Bone marrow (tissue), 2 donors: ENCODE results near the gene DNAJB1.
"Not testable (repeated sequence)": the region's sequence is repeated elsewhere in the genome, so short reads cannot be mapped to it uniquely, and the experiment has no call there.

ENCODE experiments used
- DNase-seq, 2 donors: peaks; one replicate each; lab custom pipeline; 2025; lab: John Stamatoyannopoulos, UW

Gene DNAJB1

GRCh38 chr19:14519860-14520407, 1.7 kb upstream of the DNAJB1 start:
- peak in 1 of 2 donors; percentile 44 for DNase-seq

DNA sequence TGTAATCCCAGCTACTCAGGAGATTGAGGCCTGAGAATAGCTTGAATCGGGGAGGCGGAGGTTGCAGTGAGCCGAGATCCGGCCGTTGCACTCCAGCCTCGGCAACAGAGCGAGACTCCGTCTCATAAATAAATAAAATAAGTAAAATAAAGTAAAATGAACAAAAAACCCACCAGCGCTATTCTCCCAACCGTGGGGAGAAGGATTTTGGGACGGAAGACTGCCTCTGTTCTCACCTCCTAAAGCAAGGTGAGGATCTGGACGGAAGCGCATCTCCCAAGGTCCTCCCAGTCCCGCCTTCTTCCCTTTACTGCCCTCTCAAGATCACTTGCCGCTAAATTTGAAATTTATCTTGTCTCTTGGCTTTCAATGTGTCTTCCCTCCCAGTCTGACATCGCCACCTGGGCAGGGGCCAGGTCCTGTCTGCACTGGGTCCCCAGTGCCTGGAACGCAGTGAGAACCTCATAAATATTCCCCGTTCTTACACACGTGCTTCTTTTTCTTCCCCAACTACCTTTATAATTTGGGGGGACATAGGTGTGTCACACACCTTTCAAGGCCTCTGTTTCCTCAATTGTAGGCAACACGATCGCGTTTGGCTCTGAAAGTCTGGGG, 1.2 kb upstream of the DNAJB1 start:
- DNase-seq = no peak

DNA sequence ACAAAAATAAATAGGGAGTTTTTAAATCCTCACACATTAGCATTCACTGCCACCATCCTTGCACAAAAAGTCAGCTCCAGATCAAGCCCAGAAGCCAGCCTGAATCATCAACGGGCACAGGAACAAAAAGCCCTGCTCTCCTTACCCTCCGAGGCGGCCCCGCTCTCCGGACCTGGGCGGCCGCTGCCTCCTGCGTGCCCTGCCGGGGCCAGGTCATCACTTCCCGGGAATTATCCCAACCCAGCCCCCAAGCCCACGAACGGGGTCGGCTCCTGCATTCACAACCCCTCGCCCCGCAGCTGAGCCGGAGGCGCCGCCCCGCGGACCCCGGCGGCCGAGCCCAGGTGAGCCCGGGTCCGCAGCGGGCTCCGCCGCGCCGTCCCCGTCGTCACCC, 754 bp downstream of the DNAJB1 start:
- DNase-seq = no peak

DNA sequence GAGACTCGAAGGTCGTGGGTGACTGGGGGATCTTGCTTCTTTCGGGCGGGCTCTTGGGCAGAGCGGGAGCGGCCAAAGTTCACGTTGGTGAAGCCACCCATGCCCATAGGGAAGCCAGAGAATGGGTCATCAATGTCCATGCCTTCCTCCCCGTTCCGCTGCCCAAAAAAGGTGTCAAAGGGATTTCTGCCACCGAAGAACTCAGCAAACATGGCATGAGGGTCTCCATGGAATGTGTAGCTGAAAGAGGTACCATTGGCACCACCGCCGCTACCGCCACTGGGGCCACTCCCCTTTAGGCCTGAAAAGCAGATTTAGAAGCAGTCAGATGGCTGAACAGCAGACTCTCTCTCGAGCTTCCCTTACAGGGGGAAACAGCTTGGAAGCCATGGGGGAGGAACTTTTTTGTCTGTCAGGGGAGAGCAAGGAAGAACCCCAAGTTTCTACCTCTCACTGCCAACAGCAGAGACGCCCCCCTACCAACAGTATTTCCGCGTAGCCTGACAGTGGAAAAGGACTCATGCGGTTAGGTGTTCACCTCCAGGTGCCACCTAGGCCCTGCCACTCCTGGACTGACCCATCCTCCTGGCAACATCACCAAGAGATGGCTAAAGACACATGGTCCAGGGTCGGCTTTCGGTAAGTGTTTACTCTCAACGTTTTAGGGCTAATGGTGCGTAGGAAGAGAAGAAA, 1.3 kb downstream of the DNAJB1 start:
- DNase-seq = no peak

- DNase-seq = no peak
Observed at GRCh38 chr19:14516048-14516534, 2.1 kb downstream of the DNAJB1 start.

GRCh38 chr19:14515501-14516047, 2.6 kb downstream of the DNAJB1 start:
- no peak for DNase-seq

DNA sequence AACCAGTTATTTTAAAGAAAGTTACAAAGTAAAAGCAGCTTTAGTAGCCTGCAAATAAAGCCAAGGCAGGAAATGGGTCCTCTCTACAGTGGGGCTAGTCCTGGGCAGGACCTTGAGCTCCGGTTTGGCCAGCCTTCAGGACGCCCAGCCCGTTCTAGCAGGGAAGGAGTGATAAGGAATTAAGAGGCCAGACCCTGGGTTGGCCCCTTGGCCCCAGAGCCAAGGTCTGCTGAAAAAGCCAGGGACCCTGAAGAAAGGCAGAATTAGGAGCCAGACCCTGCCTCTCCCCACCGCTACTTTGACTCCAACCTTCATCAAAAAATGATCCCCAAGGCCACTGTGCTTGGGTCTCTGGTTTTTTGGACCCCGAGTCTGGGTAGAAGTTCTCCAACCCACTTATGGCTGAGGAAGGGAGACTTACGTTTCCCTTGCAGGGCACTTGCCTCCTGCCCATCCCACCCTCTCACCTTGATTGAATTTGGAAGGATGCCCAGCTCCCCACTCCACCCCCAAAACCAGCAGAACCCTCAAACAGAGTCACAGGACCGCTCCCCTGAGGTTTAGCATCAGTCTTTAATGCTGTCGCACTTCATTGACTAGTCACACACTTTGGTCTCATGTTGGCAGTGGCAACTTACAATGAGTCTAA, 3.9 kb downstream of the DNAJB1 start:
- DNase-seq = no peak

DNA sequence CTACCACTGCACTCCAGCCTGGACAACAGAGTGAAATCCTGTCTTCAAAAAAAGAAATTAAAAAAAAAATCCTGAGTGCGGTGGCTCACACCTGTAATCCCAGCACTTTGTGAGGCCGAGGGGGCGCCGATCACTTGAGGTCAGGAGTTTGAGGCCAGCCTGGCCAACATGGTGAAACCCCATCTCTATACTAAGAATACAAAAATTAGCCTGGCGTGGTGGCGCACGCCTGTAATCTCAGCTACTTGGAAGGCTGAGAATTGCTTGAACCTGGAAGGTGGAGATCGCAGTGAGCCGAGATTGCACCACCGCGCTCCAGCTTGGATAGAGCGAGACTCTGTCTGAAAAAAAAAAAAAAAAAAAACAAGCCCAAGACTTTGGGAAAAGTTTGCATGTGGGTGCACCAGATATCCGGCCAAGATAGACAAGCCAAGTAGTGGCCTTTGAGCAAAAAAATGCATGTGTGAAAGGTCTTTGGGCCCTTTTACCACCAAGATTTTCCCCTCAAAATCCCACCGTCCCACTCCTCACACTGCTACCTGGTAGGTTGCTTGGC, 5.7 kb downstream of the DNAJB1 start:
- DNase-seq = no peak

DNA sequence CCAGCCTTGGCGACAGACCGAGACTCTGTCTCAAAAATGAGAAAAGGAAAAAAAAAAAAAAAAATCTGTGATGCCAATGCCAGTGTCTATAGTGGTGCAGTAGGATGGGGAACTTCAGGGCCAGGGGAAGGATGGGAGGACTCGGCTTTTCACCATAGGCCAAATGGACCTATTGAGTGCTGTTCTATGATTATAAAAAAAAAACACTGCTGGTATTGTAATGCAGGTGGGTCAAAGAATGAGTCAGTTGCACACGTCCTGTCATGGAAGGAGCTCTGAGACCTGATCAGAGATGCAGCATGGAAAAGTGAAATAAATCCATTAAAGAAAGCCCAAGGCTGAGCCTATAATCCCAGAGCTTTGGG, 7.0 kb downstream of the DNAJB1 start:
- no peak for DNase-seq

- DNase-seq = peak; percentile 27 to 67
Observed at GRCh38 chr19:14510311-14511228, 7.6 kb downstream of the DNAJB1 start.

GRCh38 chr19:14507704-14508542, 10.3 kb downstream of the DNAJB1 start:
- no peak for DNase-seq

- peak; percentile 28 to 30 for DNase-seq
Observed at GRCh38 chr19:14505488-14506239, 12.5 kb downstream of the DNAJB1 start.

DNA sequence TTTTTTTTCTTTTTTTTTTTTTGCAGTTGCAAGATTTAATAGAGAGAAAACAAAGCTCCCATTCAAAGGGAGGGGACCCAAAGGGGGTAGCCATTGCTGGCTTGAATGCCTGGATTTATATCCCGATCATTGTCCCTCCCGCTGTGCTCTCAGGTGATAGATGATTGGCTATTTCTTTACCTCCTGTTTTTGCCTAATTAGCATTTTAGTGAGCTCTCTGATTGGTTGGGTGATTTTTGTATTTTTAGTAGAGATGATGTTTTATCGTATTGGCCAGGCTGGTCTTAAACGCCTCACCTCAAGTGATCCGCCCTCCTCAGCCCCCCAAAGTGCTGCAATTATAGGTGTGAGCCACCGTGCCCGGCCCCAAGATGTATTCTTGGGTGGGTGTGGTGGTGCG, 13.6 kb downstream of the DNAJB1 start:
- not testable (repeated sequence) for DNase-seq

GRCh38 chr19:14503285-14503684, 14.9 kb downstream of the DNAJB1 start:
- no peak for DNase-seq

DNA sequence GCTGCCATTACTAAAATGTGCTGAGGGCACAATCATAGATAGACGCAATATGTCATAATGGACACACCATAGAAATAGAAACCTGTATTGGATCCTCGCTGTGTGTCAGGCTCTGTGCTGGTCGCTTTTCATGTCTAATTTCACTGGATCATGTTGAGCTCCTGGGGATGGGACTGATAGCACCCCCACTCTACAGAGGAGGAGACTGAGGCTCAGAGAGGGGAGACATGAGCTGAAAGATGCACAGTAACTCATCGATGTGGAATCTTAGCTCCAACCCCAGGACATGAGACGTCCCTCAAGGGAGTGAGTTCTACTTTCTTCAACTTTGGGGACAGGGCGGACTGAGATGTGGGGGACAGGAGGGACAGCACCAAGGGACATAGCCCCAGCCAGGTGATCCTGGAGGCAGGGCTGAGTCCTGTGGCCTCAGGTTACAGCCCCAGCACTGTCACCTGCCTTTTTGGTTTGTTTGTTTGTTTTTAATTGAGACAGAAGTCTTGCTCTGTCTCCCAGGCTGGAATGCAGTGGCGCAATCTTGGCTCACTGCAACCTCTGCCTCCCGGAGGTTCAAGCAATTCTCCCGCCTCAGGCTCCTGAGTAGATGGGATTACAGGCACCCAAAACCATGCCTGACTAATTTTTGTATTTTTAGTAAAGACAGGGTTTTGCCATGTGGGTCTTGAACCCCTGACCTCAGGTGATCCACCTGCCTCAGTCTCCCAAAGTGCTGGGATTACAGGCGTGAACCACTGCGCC, 15.7 kb downstream of the DNAJB1 start:
- DNase-seq = no peak

GRCh38 chr19:14497228-14497921, 20.8 kb downstream of the DNAJB1 start:
- DNase-seq = no peak

DNA sequence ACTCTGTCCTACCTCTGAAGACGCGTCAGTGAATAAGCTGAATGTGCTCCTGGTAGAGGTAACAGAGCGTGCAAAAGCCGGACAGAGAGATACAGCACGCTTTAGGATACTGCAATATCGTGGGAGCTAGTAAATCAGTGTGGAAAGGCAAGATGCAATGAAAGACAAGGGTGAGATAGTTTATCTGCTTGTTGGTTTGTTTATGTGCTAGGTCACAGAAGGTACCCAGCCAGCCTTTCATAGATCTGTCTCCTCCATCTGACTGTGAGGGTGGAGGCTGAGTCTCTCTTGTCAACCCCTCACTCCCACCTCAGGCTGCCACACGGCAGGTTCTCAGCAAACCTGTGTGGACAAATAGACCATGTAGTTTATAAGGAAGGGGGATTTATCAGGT, 21.4 kb downstream of the DNAJB1 start:
- no peak for DNase-seq
